NCI-H82 (cell line): ENCODE measurements around the gene SHB.

Experiments used
- DNase-seq: peaks from one replicate; lab custom pipeline; 2025; lab: John Stamatoyannopoulos, UW

The SHB gene

DNA sequence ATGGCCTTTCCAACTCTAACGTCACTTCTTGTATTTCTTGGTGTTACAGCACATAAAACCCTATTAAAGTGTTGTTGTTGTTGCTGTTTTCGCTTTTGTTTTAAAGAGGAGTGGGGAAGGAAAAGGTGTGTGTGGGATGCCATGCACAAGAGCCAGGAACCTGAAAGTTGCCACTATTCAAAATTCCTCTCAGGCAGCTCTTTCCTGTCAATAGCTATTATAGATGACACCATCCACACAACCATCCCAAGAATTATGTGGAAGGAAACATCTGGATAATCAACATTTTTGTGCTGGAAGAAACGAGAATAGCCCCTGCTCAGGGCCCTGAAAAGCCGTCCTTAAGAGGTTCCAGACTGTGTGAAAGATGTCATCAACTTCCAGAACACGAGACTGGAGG lies 79.3 kb downstream of the SHB start:
- DNase-seq = no peak

DNA sequence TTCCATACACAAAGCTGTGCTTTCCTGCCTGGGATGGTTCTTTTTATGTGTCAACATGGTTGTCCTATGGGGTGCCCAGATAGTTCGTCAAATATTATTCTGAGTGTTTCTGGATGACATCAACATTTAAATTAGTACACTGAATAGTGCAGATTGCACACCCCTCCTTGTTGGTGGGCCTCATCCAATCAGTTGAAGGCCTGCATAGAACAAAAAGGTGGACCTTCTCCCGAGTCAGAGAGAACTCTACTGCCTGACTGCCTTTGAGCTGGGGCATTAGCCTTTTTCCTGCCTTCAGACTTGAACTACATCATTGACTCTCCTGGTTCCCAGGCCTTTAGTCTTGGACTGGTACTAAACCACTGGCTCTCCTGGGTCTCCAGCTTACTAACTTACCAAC lies 80.4 kb downstream of the SHB start:
- DNase-seq = no peak

DNA sequence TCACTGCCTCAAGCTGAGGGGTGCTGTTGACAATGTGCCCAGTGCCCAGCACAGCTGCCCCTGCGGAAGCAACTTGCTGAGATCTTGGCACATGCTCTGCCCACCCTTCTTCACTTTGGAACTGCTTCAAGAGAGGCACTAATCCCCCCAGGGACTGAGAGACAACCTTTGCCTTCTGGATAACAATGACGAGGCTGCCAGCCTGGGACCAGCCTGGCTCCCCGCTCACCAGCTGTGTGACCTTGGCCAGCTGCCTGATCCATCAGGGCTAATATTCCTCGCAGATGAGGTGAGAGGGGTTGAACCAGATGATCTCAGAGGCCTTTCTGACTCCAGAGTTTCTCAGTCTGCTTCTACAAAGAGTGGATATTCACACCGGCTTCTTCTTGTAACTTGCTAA lies 81.0 kb downstream of the SHB start:
- peak; percentile 67 for DNase-seq

DNA sequence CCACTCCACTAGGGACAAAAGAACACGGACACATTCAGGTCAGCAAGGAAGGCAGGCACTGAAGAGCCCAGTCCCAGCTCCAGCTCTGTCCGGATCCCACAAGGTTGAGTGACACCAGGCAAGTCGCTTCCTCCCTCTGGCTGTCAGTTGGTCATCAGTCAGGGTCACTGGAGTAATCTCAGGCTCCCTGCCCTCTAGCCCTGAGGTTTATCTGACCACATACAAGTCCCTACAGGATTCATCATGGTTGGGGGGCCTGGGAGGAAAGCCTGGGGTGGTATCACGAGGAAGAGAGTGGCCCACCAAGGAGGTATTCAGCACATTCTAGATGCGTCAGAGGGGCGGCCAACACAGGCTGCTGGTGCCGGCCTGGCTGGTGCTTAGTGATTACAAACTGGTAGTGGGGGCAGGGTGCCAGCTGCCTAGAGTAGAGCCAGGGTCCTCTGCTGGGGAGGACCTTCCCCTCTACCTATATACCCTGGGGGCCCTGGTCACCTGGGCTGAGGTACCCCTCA lies 81.5 kb downstream of the SHB start:
- DNase-seq = no peak

DNA sequence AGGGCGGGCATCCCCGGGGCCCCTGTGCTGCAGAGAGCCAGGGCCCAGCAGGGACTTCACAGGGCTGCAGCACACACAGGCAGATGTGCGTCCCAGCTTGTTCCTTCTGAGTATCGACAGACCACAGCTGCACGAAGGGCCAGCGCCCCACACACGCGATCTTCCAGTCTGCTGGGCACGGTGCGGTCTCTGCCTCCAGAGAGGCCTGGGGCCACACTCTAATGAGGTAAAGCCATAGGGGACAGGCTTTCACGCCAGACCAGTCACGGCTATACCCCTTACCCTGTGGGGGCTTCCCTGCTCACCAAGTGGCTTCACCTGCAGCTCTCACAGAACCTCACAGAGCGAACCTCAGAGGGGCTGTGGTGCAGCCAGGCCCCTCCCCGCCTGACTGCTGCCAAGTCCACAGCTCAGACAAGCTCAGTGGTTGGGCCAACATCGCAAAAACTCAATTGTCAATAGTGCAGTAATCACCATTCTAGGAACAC lies 82.2 kb downstream of the SHB start:
- DNase-seq = no peak

DNA sequence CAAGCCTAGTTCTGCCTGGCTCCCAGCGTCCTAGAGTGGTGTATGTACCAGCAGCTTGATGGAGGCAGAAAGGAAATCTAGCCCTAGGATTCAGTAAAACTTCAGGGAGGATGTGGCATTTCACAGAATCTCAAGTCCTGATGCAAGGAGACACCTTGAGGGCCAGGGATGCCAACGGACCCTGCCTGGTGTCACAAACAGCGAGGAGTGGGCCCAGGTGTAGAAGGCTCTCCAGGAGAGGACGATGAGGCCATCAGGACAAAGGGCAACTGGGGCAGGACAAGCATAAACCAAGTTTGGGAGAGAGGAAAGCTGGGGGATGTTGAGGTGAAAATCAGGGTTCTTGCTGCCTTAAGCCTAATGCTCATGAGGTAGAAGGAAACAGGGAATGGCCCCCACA lies 83.0 kb downstream of the SHB start:
- DNase-seq = no peak

DNA sequence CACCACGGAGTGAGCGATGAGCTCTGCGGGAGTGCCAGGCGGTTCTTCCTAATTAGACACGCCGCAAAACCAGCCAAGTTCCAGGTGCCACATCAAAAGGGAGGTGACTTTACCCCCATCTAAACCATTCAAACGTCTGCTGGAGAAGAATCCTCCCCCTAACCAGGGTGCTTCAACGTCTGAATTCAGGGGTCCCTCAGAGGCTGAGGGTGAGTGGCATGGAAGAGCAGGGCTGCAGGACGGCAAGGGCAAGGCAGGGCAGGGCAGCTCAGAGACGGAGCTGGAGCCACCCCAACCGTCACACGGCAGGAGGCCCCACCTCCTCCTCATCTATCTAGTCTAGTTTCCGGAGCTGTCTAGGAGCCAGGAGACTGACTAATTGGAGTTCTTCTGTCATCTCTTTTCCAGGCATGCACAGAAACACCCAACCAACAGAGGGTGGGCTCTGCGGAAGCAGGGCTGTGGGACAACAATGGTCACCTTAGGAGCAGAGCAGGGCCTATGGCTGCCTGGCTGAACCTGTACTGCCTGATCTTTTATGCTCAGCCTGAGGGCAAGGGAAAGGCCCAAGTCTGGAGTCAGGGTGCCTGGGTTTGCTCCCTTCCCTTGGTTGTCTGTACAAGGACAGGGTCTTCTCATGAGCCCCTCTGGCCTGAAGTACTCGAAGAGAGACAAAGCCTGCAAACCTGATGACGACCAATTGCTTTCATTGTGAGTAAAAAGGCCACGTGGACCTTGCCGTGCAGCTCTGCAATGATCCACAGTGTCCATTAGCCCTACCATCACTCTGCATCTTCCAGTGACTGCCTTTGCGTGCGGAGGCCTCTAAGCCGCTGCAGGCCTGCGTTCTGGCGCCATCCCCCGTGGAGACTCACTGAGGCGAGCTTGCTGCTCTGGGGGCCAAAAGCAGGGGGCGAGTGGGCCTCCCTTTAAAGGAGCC lies 84.1 kb downstream of the SHB start:
- no peak for DNase-seq

DNA sequence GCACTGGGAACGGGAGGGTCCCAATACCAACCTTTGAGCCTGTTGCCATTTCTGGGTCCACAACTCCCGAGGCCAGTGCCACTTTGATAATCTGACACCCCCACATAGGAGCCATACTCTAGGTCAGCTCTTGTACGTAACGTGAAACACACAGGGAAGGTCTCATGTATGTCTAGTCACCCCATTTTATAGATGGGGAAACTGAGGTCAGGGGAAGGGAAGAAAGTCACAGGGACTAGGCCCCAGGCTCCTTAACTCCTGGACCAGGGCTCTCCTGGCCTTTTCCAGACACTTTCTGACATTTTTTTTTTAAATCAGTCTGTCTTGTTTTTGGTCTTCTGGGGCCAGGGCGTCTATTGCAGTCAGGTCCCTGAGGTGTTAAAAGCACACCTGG lies 84.8 kb downstream of the SHB start:
- DNase-seq = no peak

DNA sequence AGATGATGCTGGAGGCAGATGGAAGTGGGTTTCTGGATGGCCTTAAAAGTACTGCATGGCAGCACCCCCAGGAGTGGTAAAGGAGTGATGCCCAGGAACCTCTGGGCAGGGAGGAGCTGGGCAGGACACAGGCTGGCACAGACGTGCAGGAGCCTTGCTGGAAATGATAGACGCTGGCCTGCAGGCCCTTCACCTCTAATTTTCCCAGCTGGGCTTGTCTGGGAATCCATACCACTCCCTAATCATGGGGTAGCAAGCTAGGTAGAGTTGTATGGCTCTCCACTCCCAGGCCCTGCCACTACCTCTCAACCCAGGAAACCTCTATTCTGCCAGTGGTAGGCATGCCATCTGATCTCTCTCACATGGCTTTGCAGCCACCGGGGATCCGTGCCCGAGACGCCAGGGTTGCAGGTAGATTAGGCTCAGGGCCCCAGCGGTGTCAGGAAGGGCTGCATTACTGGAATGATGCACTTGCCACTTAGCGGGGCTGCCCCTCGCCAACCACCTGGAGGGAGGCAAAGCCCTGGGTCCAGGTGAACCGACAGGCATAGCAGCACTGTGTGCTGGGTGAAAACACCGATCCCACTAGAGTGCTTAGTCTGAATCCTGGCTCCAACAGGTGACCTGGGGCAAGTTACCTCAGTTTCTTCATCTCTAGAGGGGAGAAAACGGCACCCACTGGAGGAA lies 85.5 kb downstream of the SHB start:
- DNase-seq = no peak

DNA sequence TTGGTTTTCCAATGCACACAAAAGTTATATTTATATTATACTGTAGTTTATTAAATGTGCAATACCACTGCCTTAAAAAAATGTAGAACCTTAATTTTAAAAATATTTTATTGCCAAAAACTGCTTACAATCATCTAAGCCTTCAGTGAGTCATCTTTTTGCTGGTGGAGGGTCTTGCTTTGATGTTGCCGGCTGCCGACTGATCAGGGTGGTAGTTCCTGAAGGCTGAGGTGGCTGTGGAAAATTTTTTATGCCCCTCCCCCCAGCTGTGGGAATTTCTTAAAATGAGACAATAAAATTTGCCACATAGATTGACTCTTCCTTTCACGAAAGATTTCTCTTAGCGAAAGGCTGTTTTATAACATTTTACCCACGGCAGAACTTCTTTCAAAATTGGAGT lies 89.2 kb downstream of the SHB start:
- DNase-seq = no peak

DNA sequence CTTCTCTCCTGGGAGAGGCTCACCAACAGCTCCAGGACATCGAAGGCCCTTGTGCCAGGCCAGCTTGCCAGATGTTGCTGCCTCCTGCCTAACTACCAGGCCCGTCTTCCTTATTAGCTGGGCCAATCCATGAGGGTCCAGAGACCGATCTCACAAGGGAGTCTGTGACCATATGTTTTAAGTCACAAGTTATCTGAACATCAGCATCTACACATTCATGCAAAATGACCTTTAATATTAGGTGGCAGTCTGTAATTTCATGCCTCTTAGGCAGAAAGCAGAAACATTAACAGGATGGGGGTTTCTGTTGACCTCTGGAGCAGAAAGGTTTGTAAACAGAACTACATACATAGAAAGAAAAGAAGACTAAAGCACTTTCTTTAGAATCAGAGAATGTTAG lies 90.0 kb downstream of the SHB start:
- DNase-seq = no peak

DNA sequence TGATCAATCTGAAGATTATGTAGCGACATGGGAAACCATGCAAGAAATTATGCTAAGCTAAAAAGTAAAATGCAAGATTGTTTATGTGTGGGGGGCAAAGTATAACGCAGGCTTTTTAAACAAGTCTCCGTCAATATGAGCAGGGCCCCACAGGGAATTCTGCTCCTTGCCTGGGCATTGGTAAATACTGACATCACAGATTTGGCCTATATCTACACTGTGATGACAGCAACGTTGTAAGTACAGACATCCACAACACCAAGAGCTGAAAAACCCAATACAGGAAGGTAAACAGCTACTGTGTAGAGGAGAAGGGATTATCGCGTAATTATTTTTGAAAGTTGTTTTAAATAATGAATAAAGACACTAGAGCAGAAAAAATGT lies 90.6 kb downstream of the SHB start:
- no peak for DNase-seq

DNA sequence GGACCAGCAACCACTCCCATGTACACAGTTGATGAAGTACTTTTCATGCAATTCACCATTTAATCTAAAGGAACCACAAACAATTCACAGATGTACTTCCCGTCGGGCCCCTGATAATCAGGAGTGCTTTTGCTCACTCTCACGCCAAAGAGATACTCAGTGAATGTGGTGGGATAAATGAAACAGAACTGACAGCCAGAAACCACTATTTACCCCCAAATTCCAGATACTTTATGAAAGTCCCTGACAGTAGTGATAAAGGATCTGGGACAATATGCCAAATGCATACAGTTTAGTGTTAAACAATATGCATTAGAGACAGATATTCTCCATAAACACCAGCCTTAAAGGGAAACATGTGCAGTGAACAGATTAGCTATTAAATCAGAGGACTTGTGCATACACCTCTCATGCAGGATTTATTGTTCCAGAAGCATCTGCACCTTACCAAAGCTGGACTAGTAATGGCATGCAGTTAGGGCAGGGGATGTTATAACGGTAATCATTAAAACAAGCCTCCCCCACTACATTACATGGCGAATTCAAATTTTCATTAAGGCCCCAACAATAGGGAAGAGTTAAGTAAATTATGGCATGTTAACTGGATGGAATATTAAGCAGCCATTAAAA lies 91.1 kb downstream of the SHB start:
- DNase-seq = no peak

DNA sequence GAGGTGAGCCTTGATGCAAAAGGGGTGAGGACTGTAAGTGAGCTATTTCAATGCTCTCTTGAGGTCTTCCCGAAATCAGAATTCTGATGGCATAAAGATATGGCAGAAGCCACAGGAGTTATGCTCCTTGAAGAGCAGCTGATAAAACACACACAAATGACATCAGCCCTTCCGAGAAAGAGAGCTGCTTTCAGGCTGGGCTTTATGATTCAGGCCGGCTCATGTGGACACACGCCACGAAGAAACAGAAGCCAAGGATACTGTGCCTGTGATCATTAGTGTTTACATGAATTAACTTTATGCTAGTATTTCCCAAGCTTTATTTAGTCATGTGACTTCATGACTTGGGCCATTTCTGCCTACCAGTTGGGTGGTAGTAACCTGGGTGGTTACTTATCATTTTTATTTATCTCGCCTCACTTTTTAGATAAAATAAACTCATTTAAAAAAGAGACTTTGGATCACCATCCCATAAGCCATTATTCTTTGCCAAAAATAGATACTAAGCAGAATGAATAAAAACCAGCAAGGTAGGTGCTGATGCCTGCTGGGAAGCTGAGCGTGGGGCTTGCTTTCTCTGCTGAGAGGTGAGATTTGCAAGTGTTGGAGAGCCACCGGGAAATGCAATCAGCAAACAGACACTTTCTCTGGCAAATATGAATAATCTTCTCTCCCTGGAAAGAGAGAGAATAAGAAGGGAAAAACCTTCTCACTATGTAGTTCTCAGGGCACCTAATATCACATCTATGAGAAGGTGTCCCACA lies 92.1 kb downstream of the SHB start:
- DNase-seq = no peak

DNA sequence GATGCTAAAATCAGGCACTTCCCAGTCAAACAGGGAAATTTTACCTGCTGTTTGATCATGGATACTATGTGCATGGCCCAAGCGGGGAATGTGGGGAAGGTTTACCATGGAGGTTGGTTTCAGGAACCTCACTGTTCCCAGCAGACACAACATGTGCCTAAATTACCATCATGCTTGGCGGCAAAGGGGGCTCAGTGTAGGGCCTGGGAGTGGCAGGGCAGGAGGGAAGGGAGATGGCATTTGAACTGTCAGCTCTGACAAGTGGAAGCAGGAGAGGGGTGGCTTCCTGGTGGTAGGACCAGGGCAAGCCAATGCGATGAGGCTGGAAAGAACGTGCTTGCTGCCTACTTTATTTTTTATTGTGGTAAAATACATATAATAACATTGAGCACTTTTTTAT lies 93.4 kb downstream of the SHB start:
- DNase-seq = no peak

DNA sequence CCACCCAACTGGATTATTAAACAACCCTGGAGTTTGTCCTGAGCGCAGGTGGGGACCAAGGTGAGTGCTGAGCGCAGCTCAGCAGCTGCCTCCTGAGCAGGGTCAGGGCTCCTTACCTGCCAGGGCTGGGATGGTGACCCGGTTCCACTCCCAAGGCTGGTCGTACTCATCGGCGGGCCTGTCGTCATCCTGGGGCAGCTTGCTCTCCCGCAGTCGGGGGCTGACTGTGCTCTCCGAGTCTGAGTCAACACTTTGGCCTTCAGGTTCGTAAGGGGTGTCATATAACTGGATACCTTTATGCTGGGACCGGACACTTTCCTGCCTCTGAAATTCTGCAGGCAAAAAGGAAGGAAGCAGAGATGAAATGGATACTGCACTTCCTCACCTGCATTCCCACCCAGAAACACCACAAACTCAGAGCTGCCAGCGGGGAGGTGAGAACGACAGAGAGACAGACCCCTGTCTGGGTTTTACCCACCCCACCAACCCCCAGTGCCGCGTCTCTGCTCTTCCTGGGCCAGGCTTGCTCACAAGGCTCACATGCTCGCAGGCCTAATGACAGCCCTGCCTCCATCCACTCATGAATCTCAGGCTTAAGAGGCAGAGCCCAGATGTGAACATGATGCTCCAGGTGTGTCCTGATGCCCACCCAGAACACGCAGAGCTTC lies 94.4 kb downstream of the SHB start:
- no peak for DNase-seq

DNA sequence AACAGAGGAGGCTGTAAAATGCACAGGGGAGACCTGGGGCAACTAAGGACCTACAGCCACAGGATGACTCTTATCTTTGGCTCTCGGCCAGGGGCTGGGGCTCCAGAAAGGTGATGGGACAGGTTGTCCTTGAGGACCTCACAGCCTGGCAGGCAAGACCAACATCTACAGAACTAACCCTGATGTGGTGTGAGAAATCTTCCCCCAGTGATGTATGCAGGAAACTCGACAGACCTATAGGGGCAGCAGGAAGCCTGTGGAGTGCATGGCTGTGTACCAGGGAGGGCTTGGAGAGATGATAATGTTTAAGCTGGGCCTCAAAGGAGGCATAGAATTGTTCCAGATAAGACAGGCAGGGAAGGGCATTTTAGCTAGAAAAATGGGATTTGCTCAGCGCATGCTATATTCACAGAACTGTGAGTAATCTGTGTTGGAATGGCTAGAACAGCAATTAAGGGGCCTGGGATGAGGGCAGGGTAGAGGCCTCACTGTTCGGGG lies 96.6 kb downstream of the SHB start:
- DNase-seq = no peak

DNA sequence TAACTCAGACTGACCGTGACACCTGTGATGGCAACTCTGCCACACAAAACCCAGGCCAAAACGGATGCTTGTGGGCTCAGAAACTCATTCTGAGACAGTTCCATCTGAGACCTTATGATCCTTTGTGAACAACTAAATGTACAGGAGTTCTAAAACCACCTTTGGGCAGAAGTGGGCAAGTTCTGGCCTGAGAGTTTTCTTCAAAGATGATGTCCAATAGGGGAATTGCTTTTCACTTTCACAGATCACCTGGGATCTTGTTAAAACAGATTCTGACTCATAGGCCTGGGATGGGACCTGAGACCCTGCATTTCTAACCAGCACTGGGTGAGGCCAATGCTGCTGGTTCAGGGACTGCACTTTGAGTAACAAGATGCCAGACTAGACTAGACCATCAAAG lies 97.3 kb downstream of the SHB start:
- DNase-seq = no peak

DNA sequence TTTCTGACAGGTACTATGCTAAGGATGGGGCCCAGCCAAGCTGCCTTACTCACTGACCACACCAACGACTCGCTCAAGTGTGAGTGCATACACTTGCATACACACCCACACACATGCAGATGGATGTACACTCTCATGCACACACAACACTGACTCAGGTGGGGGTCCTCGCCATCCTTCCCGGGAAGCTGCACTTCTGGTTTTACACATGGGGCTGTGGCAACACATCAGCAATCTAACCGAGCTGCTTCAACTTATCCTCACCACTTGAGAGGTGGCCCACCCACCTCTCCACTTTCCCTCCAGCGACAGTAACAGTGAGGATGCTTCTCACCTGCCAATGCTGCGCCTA lies 97.9 kb downstream of the SHB start:
- DNase-seq = no peak

DNA sequence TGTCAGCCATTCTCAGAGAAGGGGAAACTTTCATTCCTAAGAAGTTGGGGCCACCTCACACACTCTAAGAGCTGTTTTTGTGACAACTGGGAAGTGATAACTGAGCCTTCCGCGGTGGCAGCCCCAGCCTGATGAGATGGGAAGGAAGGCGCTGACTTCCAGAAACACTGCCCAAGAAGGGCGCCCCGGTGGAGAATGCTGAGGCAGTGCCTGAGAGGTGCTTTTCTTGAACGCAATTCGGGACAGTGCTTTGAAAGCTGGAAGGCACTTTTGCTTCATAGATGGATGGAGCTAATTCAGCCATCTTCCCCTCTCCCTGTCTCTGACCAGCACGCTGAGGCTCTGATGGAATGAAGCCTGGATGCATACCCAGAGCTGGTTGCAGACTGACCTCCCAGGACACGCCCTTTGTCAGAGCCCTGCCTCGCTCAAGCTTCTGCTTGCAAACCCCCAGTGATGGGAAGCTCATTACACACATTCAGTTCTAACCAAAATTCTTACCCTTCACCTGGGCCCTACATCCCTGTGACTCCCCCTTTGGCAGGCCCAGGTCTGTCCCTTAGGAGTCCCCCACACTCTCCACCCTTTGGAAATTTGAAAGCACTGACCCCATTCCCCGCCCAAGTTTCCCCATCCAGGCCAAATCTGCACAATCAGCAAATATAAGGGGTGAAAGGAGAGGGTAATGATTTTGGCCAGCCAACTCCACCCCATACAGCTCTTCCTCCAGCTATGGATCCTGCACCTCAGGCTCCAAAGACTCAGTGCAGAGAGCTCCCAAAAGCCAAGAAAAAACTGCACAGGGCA lies 98.5 kb downstream of the SHB start:
- DNase-seq = no peak
